HCT116 (cell line): ENCODE data around the gene CDKL1. TPM values are rescaled to one million over a fixed set of nuclear protein-coding genes. Genes with fewer than 3 reads are reported as not detected.

Source experiments
- ATAC-seq: fragments of 200-7000 bp; cut with Tn5 transposase; 2 replicates; pipeline ENCODE4 v1.9.1; 2020; ENCODE audit warnings: mild to moderate bottlenecking, moderate library complexity
- BruUV-seq: library from RNA; stranded (reverse); fragments of 400-500 nt; replicated peaks from 2 replicates; lab custom pipeline; 2021; lab: Mats Ljungman, UMichigan
- CTCF ChIA-PET: fragments of 300-600 bp; sonication (Branson Sonifier 250); formaldehyde crosslinking; loops from one replicate; lab custom pipeline; 2021; ENCODE audit warnings: antibody characterized with exemption; lab: Charles Lee
- POLR2A ChIA-PET: fragments of 300-600, 350-600 bp; sonication (Branson Sonifier 250); formaldehyde crosslinking; loops from one replicate; lab custom pipeline; 2021; ENCODE audit warnings: antibody characterized with exemption; lab: Charles Lee
- RAD21 ChIA-PET, 2 experiments: fragments of 300-600 bp; sonication (Branson Sonifier 250); formaldehyde crosslinking; loops; one replicate each; lab custom pipeline; 2023; ENCODE audit warnings: low total read pairs in 2 of 2; ENCODE audit not compliant: uncharacterized antibody in 2 of 2, unreplicated experiment in 2 of 2, low non-redundant PET in 1 of 2; lab: Charles Lee
- DNase-seq: peaks from one replicate; pipeline ENCODE4 v3.0.0-alpha.2; 2010; ENCODE audit warnings: low read depth, low spot score
- H2AFZ ChIP-seq: fragments of 200-600 bp; shearing (Covaris generic), sonication (generic); 2 replicates; pipeline ENCODE4 v1.6.1; 2017; ENCODE audit warnings: low read depth, mixed run types, mixed read lengths, antibody characterized with exemption, low read length; ENCODE audit not compliant: poor library complexity, severe bottlenecking
- H3K27ac ChIP-seq: 2 replicates; pipeline ENCODE4 v1.5.1; 2012; ENCODE audit warnings: low read depth, low read length
- H3K27me3 ChIP-seq: fragments of 200-600 bp; sonication (generic); 2 replicates; pipeline ENCODE4 v1.6.1; 2016; ENCODE audit warnings: mixed run types, low read length, mixed read lengths; ENCODE audit not compliant: insufficient read depth
- H3K36me3 ChIP-seq, 2 experiments: fragments of 200-500 bp in 1 of 2; fragments of 200-600 bp in 1 of 2; sonication (Bioruptor generic) in 1 of 2; sonication (generic) in 1 of 2; 2 replicates each; pipeline versions ENCODE4 v1.5.1 to v1.6.1; 2014 to 2016; ENCODE audit warnings: low read length in 2 of 2, inconsistent platforms in 1 of 2, mixed read lengths in 1 of 2, mixed run types in 1 of 2; ENCODE audit not compliant: insufficient read depth in 2 of 2, control insufficient read depth in 1 of 2
- H3K4me1 ChIP-seq, 2 experiments: fragments of 200-600 bp in 1 of 2; sonication (generic) in 1 of 2; 2 replicates each; pipeline versions ENCODE4 v1.5.1 to v1.6.1; 2012 to 2017; ENCODE audit warnings: low read length in 2 of 2, inconsistent platforms in 1 of 2, mild to moderate bottlenecking in 1 of 2, mixed read lengths in 1 of 2, mixed run types in 1 of 2, moderate library complexity in 1 of 2; ENCODE audit not compliant: insufficient read depth in 2 of 2, control insufficient read depth in 1 of 2
- H3K4me2 ChIP-seq: fragments of 200-600 bp; sonication (generic); 2 replicates; pipeline ENCODE4 v1.6.1; 2017; ENCODE audit warnings: mixed run types, low read length, mixed read lengths
- H3K4me3 ChIP-seq, 2 experiments: fragments of 200-600 bp in 1 of 2; sonication (generic) in 1 of 2; replicated peaks in 1 of 2; 2 replicates each; pipeline ENCODE4 v1.5.1; 2011 to 2016; ENCODE audit warnings: low read length in 2 of 2, control low read depth in 1 of 2, low read depth in 1 of 2, mild to moderate bottlenecking in 1 of 2, mixed read lengths in 1 of 2, mixed run types in 1 of 2
- H3K79me2 ChIP-seq: fragments of 200-600 bp; sonication (generic); 2 replicates; pipeline ENCODE4 v1.6.1; 2017; ENCODE audit warnings: mild to moderate bottlenecking, mixed run types, low read length, moderate library complexity, mixed read lengths; ENCODE audit not compliant: insufficient read depth
- H3K9ac ChIP-seq: fragments of 200-600 bp; sonication (generic); 2 replicates; pipeline ENCODE4 v1.6.1; 2016; ENCODE audit warnings: low read length, mixed read lengths
- H3K9me2 ChIP-seq: fragments of 200-600 bp; sonication (generic), shearing (Covaris generic); 2 replicates; pipeline ENCODE4 v1.6.1; 2017; ENCODE audit warnings: mixed run types, mild to moderate bottlenecking, moderate library complexity; ENCODE audit not compliant: insufficient read depth
- H3K9me3 ChIP-seq, 2 experiments: fragments of 200-500 bp in 1 of 2; fragments of 200-600 bp in 1 of 2; sonication (Bioruptor generic) in 1 of 2; sonication (generic) in 1 of 2; 2 replicates each; pipeline ENCODE4 v1.6.1; 2014 to 2017; ENCODE audit warnings: low read length in 2 of 2, mixed read lengths in 2 of 2, inconsistent platforms in 1 of 2, low read depth in 1 of 2, mild to moderate bottlenecking in 1 of 2, mixed run types in 1 of 2, moderate library complexity in 1 of 2; ENCODE audit not compliant: control insufficient read depth in 1 of 2, insufficient read depth in 1 of 2
- H4K20me1 ChIP-seq: fragments of 200-600 bp; sonication (generic), shearing (Covaris generic); 2 replicates; pipeline ENCODE4 v1.6.1; 2017; ENCODE audit warnings: mixed run types, mild to moderate bottlenecking, moderate library complexity; ENCODE audit not compliant: insufficient read depth
- EGR1 ChIP-seq: IDR thresholded peaks from 2 replicates; pipeline ENCODE4 v1.6.1; 2012; ENCODE audit warnings: low read depth
- ELF1 ChIP-seq: IDR thresholded peaks from 2 replicates; pipeline ENCODE4 v1.6.1; 2012; ENCODE audit warnings: low read depth, borderline replicate concordance
- EZH2 ChIP-seq: fragments of 200-600 bp; sonication (generic); IDR thresholded peaks from 2 replicates; pipeline ENCODE4 v1.6.1; 2017; ENCODE audit warnings: antibody characterized with exemption, mixed run types
- FOSL1 ChIP-seq: IDR thresholded peaks from 2 replicates; pipeline ENCODE4 v1.6.1; 2012; ENCODE audit warnings: low read depth
- POLR2A ChIP-seq: IDR thresholded peaks from 2 replicates; pipeline ENCODE4 v1.7.0; 2011; ENCODE audit warnings: borderline replicate concordance; ENCODE audit not compliant: insufficient read depth, insufficient read length; ENCODE audit errors: extremely low read depth
- REST ChIP-seq: IDR thresholded peaks from 2 replicates; pipeline ENCODE4 v1.6.1; 2012; ENCODE audit warnings: low read depth
- SP1 ChIP-seq: IDR thresholded peaks from 2 replicates; pipeline ENCODE4 v1.6.1; 2012; ENCODE audit warnings: low read depth
- ZFX ChIP-seq: fragments of 450-650 bp; IDR thresholded peaks from 2 replicates; pipeline ENCODE4 v1.6.1; 2017
- ZNF274 ChIP-seq: fragments of 200-500 bp; sonication (Bioruptor generic); IDR thresholded peaks from 2 replicates; pipeline ENCODE4 v1.6.1; 2014; ENCODE audit warnings: mild to moderate bottlenecking, low read depth, low read length, inconsistent platforms
- intact Hi-C: fragments of 100-400 bp; cut with micrococcal nuclease; formaldehyde crosslinking; loops from 2 replicates; pipeline ENCODE4 v1.10.0; 2022
- total RNA-seq: library from RNA; stranded (reverse); gene quantifications from one replicate; pipeline ENCODE4 v1.2.1, GENCODE V29; 2021; ENCODE audit not compliant: unreplicated experiment

CDKL1 gene
- total RNA-seq, 1 experiment from 2014 or later: 7.1 TPM

GRCh38 chr14:50340045-50340444 lies 56.6 kb downstream of the CDKL1 start (continued):
- no peak for TF ChIP-seq REST

- BruUV-seq: no TSS peak
- H3K9me2 ChIP-seq: no peaks in the 10 kb centered on the region
- H3K4me1 ChIP-seq: no peaks in the 10 kb centered on the region
- DNase-seq (no peak), ATAC-seq (no peak)
- no peaks in the 10 kb centered on the region for H3K36me3 ChIP-seq
- H3K4me3 ChIP-seq: no peak overlapping the region
- H3K79me2 ChIP-seq: no peaks in the 10 kb centered on the region
- H3K27me3 ChIP-seq: no peaks in the 10 kb centered on the region
- no peak overlapping the region for H3K9ac ChIP-seq
- H3K27ac ChIP-seq: no peak overlapping the region
- no peak for TF ChIP-seq ZFX
- no peak for TF ChIP-seq REST
- no peak for TF ChIP-seq EGR1
- no peak for TF ChIP-seq ZNF274
- no peak for TF ChIP-seq EZH2
- TF ChIP-seq SP1: no peak
- no peak for TF ChIP-seq FOSL1
- TF ChIP-seq POLR2A: no peak
- TF ChIP-seq ELF1: no peak
- RAD21 ChIA-PET: no interaction called here
- no peaks in the 10 kb centered on the region for H4K20me1 ChIP-seq
- intact Hi-C loops: no loop called here
- CTCF ChIA-PET: interaction anchor here (1.1 kb wide), 1 partner anchor 18 kb away, joined by 3 read pairs; no protein-coding TSS in a partner anchor
- H3K9me3 ChIP-seq: no peaks in the 10 kb centered on the region
- no peak overlapping the region for H2AFZ ChIP-seq
- POLR2A ChIA-PET: no interaction called here
- no peak overlapping the region for H3K4me2 ChIP-seq
Observed at GRCh38 chr14:50339178-50339804, 57.4 kb downstream of the CDKL1 start.
